ENCODE data around the gene SOWAHD. TPM values are rescaled to one million over a fixed set of nuclear protein-coding genes. Genes with fewer than 3 reads are reported as not detected.
"Not testable (repeated sequence)": the region's sequence is repeated elsewhere in the genome, so short reads cannot be mapped to it uniquely, and the experiment has no call there.

The SOWAHD gene
- total and polyA plus RNA-seq, 3 experiments from 2014 or later: 0.33 to 0.84 (median 0.55) TPM

DNA sequence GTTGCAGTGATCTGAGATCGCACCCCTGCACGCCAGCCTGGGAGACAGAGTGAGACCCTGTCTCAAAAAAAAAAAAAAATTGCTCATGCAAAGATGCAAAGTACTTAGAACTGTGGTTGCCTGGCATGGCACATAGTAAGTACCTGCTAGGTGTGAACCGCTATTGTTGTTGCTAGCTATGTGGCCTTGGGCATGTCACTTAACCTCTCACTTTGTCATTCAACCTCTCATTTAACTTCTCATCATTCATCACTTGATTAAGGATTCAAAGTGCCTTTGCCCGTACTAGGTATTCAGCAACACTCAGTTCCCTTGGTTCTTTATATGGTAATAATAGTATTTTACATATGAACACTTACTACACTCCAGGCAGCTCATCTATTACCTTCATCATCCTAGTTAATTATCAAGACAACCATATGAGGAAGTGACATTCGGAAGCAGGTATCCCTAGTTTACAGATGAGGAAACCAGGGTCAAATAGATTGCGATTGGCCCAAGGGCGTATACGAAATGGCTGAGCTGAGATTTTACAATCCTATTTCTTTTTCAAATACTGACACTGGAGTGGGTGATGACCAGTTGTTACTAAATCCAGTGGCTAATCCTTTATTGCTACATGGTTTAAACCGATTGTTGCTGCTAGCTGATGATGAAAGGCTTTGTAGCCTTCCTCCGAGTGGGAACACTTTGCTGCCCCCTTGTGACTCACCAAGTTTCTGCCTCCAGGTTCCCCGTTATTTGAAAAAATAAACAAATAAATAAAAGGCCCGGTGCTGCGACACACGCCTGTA is 28.8 kb upstream of the SOWAHD start:
- H3K36me3 Mint-ChIP-seq: no peaks in the 10 kb centered on the region
- H3K4me1 Mint-ChIP-seq: peaks cover 9 to 15% (median 13%) of the 10 kb centered on the region in 3 donors
- Histone ChIP-seq H3K9me3 (ENCODE audit: low read length) (no peaks in the 10 kb centered on the region), H3K4me3 (ENCODE audit: low read length) (no peak overlapping the region), H3K27ac (ENCODE audit: low read depth, low read length) (no peak overlapping the region), H3K4me1 (ENCODE audit: insufficient read depth, low read length) (no peaks in the 10 kb centered on the region), H3K27me3 (ENCODE audit: insufficient read depth, low read length, poor library complexity, severe bottlenecking) (no peaks in the 10 kb centered on the region), H3K36me3 (ENCODE audit: insufficient read depth, low read length) (no peaks in the 10 kb centered on the region)
- POLR2A ChIA-PET: interaction anchor here (0.9 kb wide), 1 partner anchor 119 kb away, joined by 4 read pairs; no protein-coding TSS in a partner anchor
- peak overlapping the region in 2 of 7 donors; percentile 13 to 32 for H3K4me3 Mint-ChIP-seq
- no peaks in the 10 kb centered on the region for H3K9me3 Mint-ChIP-seq
- peaks cover 0 to 3% of the 10 kb centered on the region in 2 donors for H3K27me3 Mint-ChIP-seq
- DNase-seq: peak; percentile 48 to 76 (median 61)
- CTCF ChIA-PET: interaction anchor here (0.7 to 4.3 kb wide), 35 partner anchors 9 to 260 kb away, joined by 3 to 24 read pairs (median 4); partner anchors contain the start of genes NKRF, SEPTIN6, SOWAHD and STEEP1
- peak overlapping the region in 1 of 8 donors; percentile 29 for H3K27ac Mint-ChIP-seq

DNA sequence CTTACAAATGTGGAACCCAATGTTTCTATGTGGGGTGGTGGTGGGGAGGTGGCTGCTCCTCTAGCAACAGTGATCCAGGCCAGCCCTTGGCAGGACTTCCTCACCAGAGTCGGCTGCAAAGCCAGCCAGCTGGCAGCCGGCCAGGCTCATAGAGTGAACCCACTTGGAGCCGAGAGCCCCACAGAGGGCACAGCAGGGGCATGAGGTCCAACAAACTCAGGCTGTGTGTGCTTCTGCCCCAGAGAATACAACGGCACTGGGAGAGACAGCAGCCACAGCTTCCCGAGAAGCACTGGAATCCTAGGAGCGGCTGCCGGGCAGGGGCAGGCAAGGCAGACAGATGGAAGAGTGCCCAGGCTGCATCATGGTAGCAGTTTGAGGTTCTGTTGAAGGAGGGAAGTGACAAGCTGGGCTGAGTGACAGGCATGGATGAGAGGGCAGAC is 23.5 kb upstream of the SOWAHD start:
- POLR2A ChIA-PET: no interaction called here
- no peak overlapping the region for H3K4me3 ChIP-seq (ENCODE audit: low read length)
- H3K27me3 Mint-ChIP-seq: peaks cover 0 to 1% of the 10 kb centered on the region in 2 donors
- H3K36me3 ChIP-seq (ENCODE audit: insufficient read depth, low read length): no peaks in the 10 kb centered on the region
- no peak overlapping the region for H3K4me3 Mint-ChIP-seq
- no peaks in the 10 kb centered on the region for H3K9me3 ChIP-seq (ENCODE audit: low read length)
- no peaks in the 10 kb centered on the region for H3K4me1 ChIP-seq (ENCODE audit: insufficient read depth, low read length)
- no peak for DNase-seq
- no peaks in the 10 kb centered on the region for H3K27me3 ChIP-seq (ENCODE audit: insufficient read depth, low read length, poor library complexity, severe bottlenecking)
- no peaks in the 10 kb centered on the region for H3K36me3 Mint-ChIP-seq
- H3K27ac Mint-ChIP-seq: peak overlapping the region in 1 of 8 donors; percentile 47
- peaks cover under 1 to 1% (median under 1%) of the 10 kb centered on the region in 3 donors for H3K4me1 Mint-ChIP-seq
- no peaks in the 10 kb centered on the region for H3K9me3 Mint-ChIP-seq
- H3K27ac ChIP-seq (ENCODE audit: low read depth, low read length): no peak overlapping the region
- CTCF ChIA-PET: no interaction called here

DNA sequence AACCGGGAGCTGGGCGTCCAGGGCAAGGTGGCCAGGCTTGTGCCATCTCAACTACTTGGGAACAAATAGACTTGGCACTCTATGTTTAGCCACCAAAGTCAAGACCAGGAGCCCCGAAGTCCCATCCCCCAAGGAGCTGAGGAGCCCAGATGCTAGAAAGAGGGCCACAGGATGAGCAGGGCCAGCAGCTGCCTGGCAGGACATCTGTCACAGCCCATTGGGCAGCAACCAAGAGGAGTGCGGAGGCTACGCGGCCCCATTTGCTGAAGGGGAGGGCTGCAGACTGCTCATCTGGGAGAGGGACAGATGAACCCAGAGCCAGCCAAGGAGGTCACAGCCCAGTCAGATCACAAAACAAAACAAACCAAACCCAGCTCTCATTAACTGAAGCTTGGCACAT is 22.9 kb upstream of the SOWAHD start:
- no peaks in the 10 kb centered on the region for H3K9me3 Mint-ChIP-seq
- Histone ChIP-seq H3K4me1 (ENCODE audit: insufficient read depth, low read length) (no peaks in the 10 kb centered on the region), H3K9me3 (ENCODE audit: low read length) (no peaks in the 10 kb centered on the region), H3K36me3 (ENCODE audit: insufficient read depth, low read length) (no peaks in the 10 kb centered on the region), H3K4me3 (ENCODE audit: low read length) (no peak overlapping the region), H3K27me3 (ENCODE audit: insufficient read depth, low read length, poor library complexity, severe bottlenecking) (no peaks in the 10 kb centered on the region), H3K27ac (ENCODE audit: low read depth, low read length) (no peak overlapping the region)
- ChIA-PET POLR2A (interaction anchor here (0.6 kb wide), 1 partner anchor 43 kb away, joined by 3 read pairs; the partner anchor contains the start of gene SEPTIN6), CTCF (interaction anchor here (0.6 kb wide), 1 partner anchor 18 kb away, joined by 3 read pairs; no protein-coding TSS in a partner anchor)
- H3K36me3 Mint-ChIP-seq: no peaks in the 10 kb centered on the region
- no peak for DNase-seq
- no peaks in the 10 kb centered on the region for H3K4me1 Mint-ChIP-seq
- H3K27me3 Mint-ChIP-seq: peaks cover 0 to 1% of the 10 kb centered on the region in 2 donors
- H3K27ac Mint-ChIP-seq: no peak overlapping the region
- H3K4me3 Mint-ChIP-seq: no peak overlapping the region

DNA sequence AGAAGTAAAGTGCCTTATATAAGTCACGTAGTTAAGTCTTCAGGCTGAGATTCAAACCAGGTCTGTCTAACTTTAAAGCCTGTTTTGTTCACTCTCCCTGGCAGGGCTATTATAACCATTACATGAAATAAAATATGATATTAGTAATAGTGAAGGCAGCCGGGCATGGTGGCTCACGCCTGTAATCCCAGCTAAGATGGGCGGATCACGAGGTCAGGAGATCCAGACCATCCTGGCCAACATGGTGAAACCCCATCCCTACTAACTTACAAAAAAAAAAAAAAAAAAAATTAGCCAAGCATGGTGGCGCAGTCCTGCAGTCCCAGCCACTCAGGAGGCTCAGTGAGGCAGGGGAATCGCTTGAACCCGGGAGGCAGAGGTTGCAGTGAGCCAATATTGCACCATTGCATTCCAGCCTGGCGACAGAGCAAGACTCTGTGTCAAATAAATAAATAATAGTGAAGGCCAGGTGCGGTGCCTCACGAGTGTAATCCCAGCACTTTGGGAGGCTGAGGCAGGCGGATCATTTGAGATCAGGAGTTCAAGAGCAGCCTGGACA is 22.1 kb upstream of the SOWAHD start:
- H3K36me3 Mint-ChIP-seq: no peaks in the 10 kb centered on the region
- CTCF ChIA-PET: no interaction called here

DNA sequence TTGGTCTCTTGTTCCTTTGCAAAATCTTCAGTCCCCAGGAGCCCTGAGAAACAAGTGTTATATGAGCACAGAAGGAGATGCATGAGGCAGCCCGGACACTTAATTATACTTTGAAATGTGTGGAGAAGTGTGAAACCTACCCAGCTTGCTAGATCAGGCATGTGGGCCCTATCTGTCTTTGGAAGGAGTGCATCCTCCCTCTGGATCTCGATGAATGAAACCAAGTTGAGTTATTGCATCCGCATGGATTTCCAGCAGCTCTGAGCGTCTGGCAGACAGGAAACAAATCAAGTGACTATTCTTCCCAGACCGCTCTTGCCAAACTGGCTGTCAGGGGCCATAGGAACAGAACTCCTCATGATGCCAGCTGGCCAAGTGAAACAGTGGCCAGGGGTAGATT is 19.6 kb upstream of the SOWAHD start:
- no peak overlapping the region for H3K27ac ChIP-seq (ENCODE audit: low read depth, low read length)
- H3K36me3 ChIP-seq (ENCODE audit: insufficient read depth, low read length): no peaks in the 10 kb centered on the region
- no peaks in the 10 kb centered on the region for H3K4me1 Mint-ChIP-seq
- H3K9me3 ChIP-seq (ENCODE audit: low read length): no peaks in the 10 kb centered on the region
- no peaks in the 10 kb centered on the region for H3K4me1 ChIP-seq (ENCODE audit: insufficient read depth, low read length)
- H3K27ac Mint-ChIP-seq: peak overlapping the region in 1 of 8 donors; percentile 21
- POLR2A ChIA-PET: no interaction called here
- no peak overlapping the region for H3K4me3 Mint-ChIP-seq
- no peaks in the 10 kb centered on the region for H3K27me3 Mint-ChIP-seq
- no peaks in the 10 kb centered on the region for H3K36me3 Mint-ChIP-seq
- CTCF ChIA-PET: no interaction called here
- no peak overlapping the region for H3K4me3 ChIP-seq (ENCODE audit: low read length)
- no peaks in the 10 kb centered on the region for H3K27me3 ChIP-seq (ENCODE audit: insufficient read depth, low read length, poor library complexity, severe bottlenecking)
- H3K9me3 Mint-ChIP-seq: no peaks in the 10 kb centered on the region
- DNase-seq: no peak

More for the DNA sequence above, 22.1 kb upstream of the SOWAHD start:
- Mint-ChIP-seq H3K4me1 (no peaks in the 10 kb centered on the region), H3K9me3 (no peaks in the 10 kb centered on the region), H3K4me3 (no peak overlapping the region), H3K27me3 (peaks cover 0 to 1% of the 10 kb centered on the region in 2 donors), H3K27ac (no peak overlapping the region)
- no peaks in the 10 kb centered on the region for H3K27me3 ChIP-seq (ENCODE audit: insufficient read depth, low read length, poor library complexity, severe bottlenecking)
- H3K9me3 ChIP-seq (ENCODE audit: low read length): no peaks in the 10 kb centered on the region
- H3K4me1 ChIP-seq (ENCODE audit: insufficient read depth, low read length): no peaks in the 10 kb centered on the region
- no peak for DNase-seq
- H3K36me3 ChIP-seq (ENCODE audit: insufficient read depth, low read length): no peaks in the 10 kb centered on the region
- POLR2A ChIA-PET: interaction anchor here (0.6 kb wide), 1 partner anchor 43 kb away, joined by 3 read pairs; the partner anchor contains the start of gene SEPTIN6
- no peak overlapping the region for H3K4me3 ChIP-seq (ENCODE audit: low read length)
- H3K27ac ChIP-seq (ENCODE audit: low read depth, low read length): no peak overlapping the region

DNA sequence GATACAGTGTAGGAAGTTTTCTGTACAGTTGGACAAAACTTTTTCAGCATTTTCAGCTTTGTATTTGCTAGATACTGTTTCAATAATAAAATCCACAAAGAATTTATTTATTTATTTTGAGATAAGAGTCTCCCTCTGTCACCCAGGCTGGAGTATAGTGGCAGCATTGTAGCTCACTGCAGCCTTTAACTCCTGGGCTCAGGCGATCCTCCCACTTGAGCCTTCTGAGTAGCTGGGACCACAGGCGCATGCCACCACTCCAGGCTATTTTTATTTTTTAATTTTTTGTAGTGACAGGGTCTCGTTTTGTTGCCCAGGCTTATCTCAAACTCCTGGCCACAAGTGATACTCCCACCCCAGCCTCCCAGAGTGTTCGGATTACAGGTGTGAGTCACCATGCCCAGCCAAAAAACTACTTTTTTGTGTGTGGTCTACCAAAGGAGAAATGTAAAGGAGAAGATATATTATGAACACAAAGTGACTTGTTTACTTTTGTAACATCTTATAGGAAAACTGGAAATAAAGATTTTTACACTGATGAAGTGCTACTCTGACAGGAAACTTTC is 13.0 kb upstream of the SOWAHD start:
- Histone ChIP-seq H3K9me3 (ENCODE audit: low read length) (no peaks in the 10 kb centered on the region), H3K27ac (ENCODE audit: low read depth, low read length) (no peak overlapping the region), H3K27me3 (ENCODE audit: insufficient read depth, low read length, poor library complexity, severe bottlenecking) (no peaks in the 10 kb centered on the region), H3K4me3 (ENCODE audit: low read length) (no peak overlapping the region), H3K4me1 (ENCODE audit: insufficient read depth, low read length) (no peaks in the 10 kb centered on the region), H3K36me3 (ENCODE audit: insufficient read depth, low read length) (no peaks in the 10 kb centered on the region)
- Mint-ChIP-seq H3K4me1 (peaks cover 0 to 5% (median 0%) of the 10 kb centered on the region in 3 donors), H3K27ac (no peak overlapping the region), H3K36me3 (no peaks in the 10 kb centered on the region), H3K27me3 (no peaks in the 10 kb centered on the region), H3K9me3 (no peaks in the 10 kb centered on the region), H3K4me3 (no peak overlapping the region)
- CTCF ChIA-PET: interaction anchor here (0.7 to 1.6 kb wide), 3 partner anchors 14 to 15 kb away, joined by 3 to 4 read pairs (median 4); no protein-coding TSS in a partner anchor
- POLR2A ChIA-PET: no interaction called here
- no peak for DNase-seq

DNA sequence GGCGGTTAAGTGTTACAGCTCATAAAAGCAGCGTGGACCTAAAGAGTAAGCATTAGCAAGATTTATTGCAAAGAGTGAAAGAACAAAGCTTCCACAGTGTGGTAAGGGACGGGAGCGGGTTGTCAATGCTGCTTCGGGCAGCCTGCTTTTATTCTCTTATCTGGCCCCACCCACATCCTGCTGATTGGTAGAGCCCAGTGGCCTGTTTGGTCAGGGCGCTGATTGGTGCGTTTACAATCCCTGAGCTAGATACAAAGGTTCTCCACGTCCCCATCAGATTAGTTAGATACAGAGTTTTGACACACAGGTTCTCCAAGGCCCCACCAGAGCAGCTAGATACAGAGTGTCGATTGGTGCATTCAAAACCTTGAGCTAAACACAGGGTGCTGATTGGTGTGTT is 8.3 kb upstream of the SOWAHD start:
- POLR2A ChIA-PET: not testable (repeated sequence)

DNA sequence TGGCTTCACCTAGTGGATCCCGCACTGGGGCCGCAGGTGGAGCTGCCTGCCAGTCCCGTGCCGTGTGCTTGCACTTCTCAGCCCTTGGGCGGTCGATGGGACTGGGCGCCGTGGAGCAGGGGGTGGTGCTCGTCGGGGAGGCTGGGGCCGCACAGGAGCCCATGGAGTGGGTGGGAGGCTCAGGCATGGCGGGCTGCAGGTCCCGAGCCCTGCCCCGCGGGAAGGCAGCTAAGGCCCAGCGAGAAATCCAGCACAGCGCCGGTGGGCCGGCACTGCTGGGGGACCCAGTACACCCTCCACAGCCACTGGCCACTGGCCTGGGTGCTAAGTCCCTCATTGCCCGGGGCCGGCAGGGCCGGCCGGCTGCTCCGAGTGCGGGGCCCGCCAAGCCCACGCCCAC is 7.6 kb upstream of the SOWAHD start:
- H3K27ac Mint-ChIP-seq: not testable (repeated sequence)

More for the DNA sequence above, 8.3 kb upstream of the SOWAHD start:
- not testable (repeated sequence) for H3K36me3 Mint-ChIP-seq; H3K9me3 Mint-ChIP-seq; DNase-seq; H3K9me3 ChIP-seq (ENCODE audit: low read length); H3K27ac ChIP-seq (ENCODE audit: low read depth, low read length); H3K27ac Mint-ChIP-seq; H3K27me3 ChIP-seq (ENCODE audit: insufficient read depth, low read length, poor library complexity, severe bottlenecking); H3K4me3 ChIP-seq (ENCODE audit: low read length); H3K27me3 Mint-ChIP-seq; H3K36me3 ChIP-seq (ENCODE audit: insufficient read depth, low read length)
- CTCF ChIA-PET: interaction anchor here (0.9 to 1.2 kb wide), 2 partner anchors 8 to 9 kb away, joined by 3 to 6 read pairs; no protein-coding TSS in a partner anchor
- H3K4me1 ChIP-seq (ENCODE audit: insufficient read depth, low read length): peaks cover 14% of the 10 kb centered on the region
- peak overlapping the region in 2 of 7 donors; percentile 62 to 65 for H3K4me3 Mint-ChIP-seq
- peaks cover 11 to 21% (median 17%) of the 10 kb centered on the region in 3 donors for H3K4me1 Mint-ChIP-seq

More for the DNA sequence above, 7.6 kb upstream of the SOWAHD start:
- H3K27ac ChIP-seq (ENCODE audit: low read depth, low read length); H3K9me3 Mint-ChIP-seq; H3K4me3 ChIP-seq (ENCODE audit: low read length); H3K36me3 Mint-ChIP-seq; H3K36me3 ChIP-seq (ENCODE audit: insufficient read depth, low read length); DNase-seq; H3K27me3 ChIP-seq (ENCODE audit: insufficient read depth, low read length, poor library complexity, severe bottlenecking); H3K4me3 Mint-ChIP-seq; H3K27me3 Mint-ChIP-seq; POLR2A ChIA-PET; H3K9me3 ChIP-seq (ENCODE audit: low read length): not testable (repeated sequence)
- H3K4me1 Mint-ChIP-seq: peaks cover 17 to 27% (median 23%) of the 10 kb centered on the region in 3 donors
- CTCF ChIA-PET: interaction anchor here (0.9 kb wide), 1 partner anchor 7 kb away, joined by 3 read pairs; no protein-coding TSS in a partner anchor
- peaks cover 20% of the 10 kb centered on the region for H3K4me1 ChIP-seq (ENCODE audit: insufficient read depth, low read length)
